Measurements from ENCODE around the gene SUPT5H. TPM values are rescaled to one million over a fixed set of nuclear protein-coding genes. Genes with fewer than 3 reads are reported as not detected.
"Not testable (repeated sequence)": the region's sequence is repeated elsewhere in the genome, so short reads cannot be mapped to it uniquely, and the experiment has no call there.

Gene SUPT5H
- total and polyA plus RNA-seq, 4 donors, result 35.9 to 158 (median 112) TPM

GRCh38 chr19:39473443-39473960 lies 28.1 kb downstream of the SUPT5H start:
- Histone ChIP-seq H3K27me3 (ENCODE audit: control insufficient read depth, insufficient read depth, low read length) (no peaks in the 10 kb centered on the region), H3K36me3 (ENCODE audit: control insufficient read depth, insufficient read depth, low read length) (peaks cover 85% of the 10 kb centered on the region), H3K4me3 (ENCODE audit: low read depth, low read length) (no peak overlapping the region), H3K27ac (ENCODE audit: low read depth, low read length) (no peak overlapping the region), H3K4me1 (ENCODE audit: control insufficient read depth, insufficient read depth, low read length) (no peaks in the 10 kb centered on the region), H3K9me3 (ENCODE audit: control insufficient read depth, insufficient read depth, low read length) (no peaks in the 10 kb centered on the region)
- no peak for DNase-seq (ENCODE audit: low read depth in 4 of 6, low spot score in 6 of 6)
- WGBS (ENCODE audit: insufficient coverage), result no CpG with 5 or more reads among the region's 11 CpGs

GRCh38 chr19:39474139-39474620 lies 28.8 kb downstream of the SUPT5H start:
- Histone ChIP-seq H3K4me3 (ENCODE audit: low read depth, low read length) (no peak overlapping the region), H3K9me3 (ENCODE audit: control insufficient read depth, insufficient read depth, low read length) (no peaks in the 10 kb centered on the region), H3K27me3 (ENCODE audit: control insufficient read depth, insufficient read depth, low read length) (no peaks in the 10 kb centered on the region), H3K4me1 (ENCODE audit: control insufficient read depth, insufficient read depth, low read length) (no peaks in the 10 kb centered on the region), H3K27ac (ENCODE audit: low read depth, low read length) (no peak overlapping the region), H3K36me3 (ENCODE audit: control insufficient read depth, insufficient read depth, low read length) (peaks cover 78% of the 10 kb centered on the region)
- DNase-seq (ENCODE audit: low read depth in 4 of 6, low spot score in 6 of 6), result peak in 2 of 6 donors; percentile 75 to 76
- WGBS (ENCODE audit: insufficient coverage), result 66% methylated on average over 6 of the region's 9 CpGs

- H3K4me3 ChIP-seq (ENCODE audit: low read depth, low read length), result no peak overlapping the region
- no peak for DNase-seq (ENCODE audit: low read depth in 4 of 6, low spot score in 6 of 6)
- H3K27me3 ChIP-seq (ENCODE audit: control insufficient read depth, insufficient read depth, low read length), result no peaks in the 10 kb centered on the region
- H3K36me3 ChIP-seq (ENCODE audit: control insufficient read depth, insufficient read depth, low read length), result peaks cover 63% of the 10 kb centered on the region
- whole genome bisulfite sequencing (ENCODE audit: insufficient coverage), result 91% methylated on average over 2 of the region's 2 CpGs
- no peak overlapping the region for H3K27ac ChIP-seq (ENCODE audit: low read depth, low read length)
- H3K4me1 ChIP-seq (ENCODE audit: control insufficient read depth, insufficient read depth, low read length), result peaks cover 6% of the 10 kb centered on the region
- H3K9me3 ChIP-seq (ENCODE audit: control insufficient read depth, insufficient read depth, low read length), result no peaks in the 10 kb centered on the region
These were observed 30.4 kb downstream of the SUPT5H start for GRCh38 chr19:39475748-39476147.

GRCh38 chr19:39479319-39479801 lies 34.0 kb downstream of the SUPT5H start:
- H3K4me3 ChIP-seq (ENCODE audit: low read depth, low read length); H3K9me3 ChIP-seq (ENCODE audit: control insufficient read depth, insufficient read depth, low read length); DNase-seq (ENCODE audit: low read depth in 4 of 6, low spot score in 6 of 6); H3K27me3 ChIP-seq (ENCODE audit: control insufficient read depth, insufficient read depth, low read length); H3K27ac ChIP-seq (ENCODE audit: low read depth, low read length): not testable (repeated sequence)
- peaks cover 41% of the 10 kb centered on the region for H3K36me3 ChIP-seq (ENCODE audit: control insufficient read depth, insufficient read depth, low read length)
- WGBS (ENCODE audit: insufficient coverage), result 98% methylated on average over 5 of the region's 11 CpGs
- H3K4me1 ChIP-seq (ENCODE audit: control insufficient read depth, insufficient read depth, low read length), result peaks cover 22% of the 10 kb centered on the region

GRCh38 chr19:39479916-39480315 lies 34.5 kb downstream of the SUPT5H start:
- WGBS (ENCODE audit: insufficient coverage), result 67% methylated on average over 6 of the region's 10 CpGs
- H3K4me3 ChIP-seq (ENCODE audit: low read depth, low read length), result peak overlapping the region; percentile 82

GRCh38 chr19:39480337-39481228 lies 35.2 kb downstream of the SUPT5H start, which contains the start of gene TIMM50:
TSS of gene TIMM50 (plus strand) at chr19:39480838. CDS start at chr19:39480854, 16 bp downstream.
- DNase-seq (ENCODE audit: low read depth in 4 of 6, low spot score in 6 of 6), result peak; percentile 91 to 98 (median 93)
- peak within 1 kb of the TSS; percentile 77 for H3K27ac ChIP-seq (ENCODE audit: low read depth, low read length)
- WGBS (ENCODE audit: insufficient coverage), result under 1% methylated on average over 55 of the region's 62 CpGs
- H3K4me3 ChIP-seq (ENCODE audit: low read depth, low read length), result peak within 1 kb of the TSS; percentile 82
- no peaks in the 10 kb centered on the region for H3K27me3 ChIP-seq (ENCODE audit: control insufficient read depth, insufficient read depth, low read length)
- peaks cover 37% of the 10 kb centered on the region for H3K36me3 ChIP-seq (ENCODE audit: control insufficient read depth, insufficient read depth, low read length)
- H3K9me3 ChIP-seq (ENCODE audit: control insufficient read depth, insufficient read depth, low read length), result no peaks in the 10 kb centered on the region
- H3K4me1 ChIP-seq (ENCODE audit: control insufficient read depth, insufficient read depth, low read length), result peaks cover 22% of the 10 kb centered on the region

More at GRCh38 chr19:39479916-39480315, 34.5 kb downstream of the SUPT5H start:
- DNase-seq (ENCODE audit: low read depth in 4 of 6, low spot score in 6 of 6), result no peak
- H3K27me3 ChIP-seq (ENCODE audit: control insufficient read depth, insufficient read depth, low read length), result no peaks in the 10 kb centered on the region
- peaks cover 37% of the 10 kb centered on the region for H3K36me3 ChIP-seq (ENCODE audit: control insufficient read depth, insufficient read depth, low read length)
- peak overlapping the region; percentile 77 for H3K27ac ChIP-seq (ENCODE audit: low read depth, low read length)
- no peaks in the 10 kb centered on the region for H3K9me3 ChIP-seq (ENCODE audit: control insufficient read depth, insufficient read depth, low read length)
- H3K4me1 ChIP-seq (ENCODE audit: control insufficient read depth, insufficient read depth, low read length), result peaks cover 22% of the 10 kb centered on the region

GRCh38 chr19:39481229-39481545 lies 35.8 kb downstream of the SUPT5H start:
- WGBS (ENCODE audit: insufficient coverage), result 0% methylated on average over 8 of the region's 12 CpGs
- no peaks in the 10 kb centered on the region for H3K9me3 ChIP-seq (ENCODE audit: control insufficient read depth, insufficient read depth, low read length)
- peak overlapping the region; percentile 82 for H3K4me3 ChIP-seq (ENCODE audit: low read depth, low read length)
- H3K36me3 ChIP-seq (ENCODE audit: control insufficient read depth, insufficient read depth, low read length), result peaks cover 37% of the 10 kb centered on the region
- peaks cover 22% of the 10 kb centered on the region for H3K4me1 ChIP-seq (ENCODE audit: control insufficient read depth, insufficient read depth, low read length)
- no peak overlapping the region for H3K27ac ChIP-seq (ENCODE audit: low read depth, low read length)
- no peaks in the 10 kb centered on the region for H3K27me3 ChIP-seq (ENCODE audit: control insufficient read depth, insufficient read depth, low read length)
- no peak for DNase-seq (ENCODE audit: low read depth in 4 of 6, low spot score in 6 of 6)

GRCh38 chr19:39481676-39482075 lies 36.3 kb downstream of the SUPT5H start:
- H3K27ac ChIP-seq (ENCODE audit: low read depth, low read length), result no peak overlapping the region
- H3K27me3 ChIP-seq (ENCODE audit: control insufficient read depth, insufficient read depth, low read length), result no peaks in the 10 kb centered on the region
- no peak for DNase-seq (ENCODE audit: low read depth in 4 of 6, low spot score in 6 of 6)
- H3K4me1 ChIP-seq (ENCODE audit: control insufficient read depth, insufficient read depth, low read length), result peaks cover 22% of the 10 kb centered on the region
- no peaks in the 10 kb centered on the region for H3K9me3 ChIP-seq (ENCODE audit: control insufficient read depth, insufficient read depth, low read length)
- H3K36me3 ChIP-seq (ENCODE audit: control insufficient read depth, insufficient read depth, low read length), result peaks cover 37% of the 10 kb centered on the region
- 75% methylated on average over 10 of the region's 11 CpGs for WGBS (ENCODE audit: insufficient coverage)
- H3K4me3 ChIP-seq (ENCODE audit: low read depth, low read length), result peak overlapping the region; percentile 82

GRCh38 chr19:39483141-39483540 lies 37.8 kb downstream of the SUPT5H start:
- H3K36me3 ChIP-seq (ENCODE audit: control insufficient read depth, insufficient read depth, low read length), result peaks cover 47% of the 10 kb centered on the region
- no peak overlapping the region for H3K27ac ChIP-seq (ENCODE audit: low read depth, low read length)
- no peak overlapping the region for H3K4me3 ChIP-seq (ENCODE audit: low read depth, low read length)
- peak in 2 of 6 donors; percentile 25 to 50 for DNase-seq (ENCODE audit: low read depth in 4 of 6, low spot score in 6 of 6)
- no peaks in the 10 kb centered on the region for H3K27me3 ChIP-seq (ENCODE audit: control insufficient read depth, insufficient read depth, low read length)
- no peaks in the 10 kb centered on the region for H3K9me3 ChIP-seq (ENCODE audit: control insufficient read depth, insufficient read depth, low read length)
- WGBS (ENCODE audit: insufficient coverage), result no CpG with 5 or more reads among the region's 6 CpGs
- H3K4me1 ChIP-seq (ENCODE audit: control insufficient read depth, insufficient read depth, low read length), result peaks cover 22% of the 10 kb centered on the region

Measured in spinal cord (tissue), 10 donors.